Measurements from ENCODE around the gene UGT2A1. TPM values are rescaled to one million over a fixed set of nuclear protein-coding genes. Genes with fewer than 3 reads are reported as not detected.

UGT2A1 gene
- total and polyA plus RNA-seq, 2 of the 13 experiments (the other 11 are each of a cell fraction or from before 2014, with no cell fraction given), result not detected

DNA sequence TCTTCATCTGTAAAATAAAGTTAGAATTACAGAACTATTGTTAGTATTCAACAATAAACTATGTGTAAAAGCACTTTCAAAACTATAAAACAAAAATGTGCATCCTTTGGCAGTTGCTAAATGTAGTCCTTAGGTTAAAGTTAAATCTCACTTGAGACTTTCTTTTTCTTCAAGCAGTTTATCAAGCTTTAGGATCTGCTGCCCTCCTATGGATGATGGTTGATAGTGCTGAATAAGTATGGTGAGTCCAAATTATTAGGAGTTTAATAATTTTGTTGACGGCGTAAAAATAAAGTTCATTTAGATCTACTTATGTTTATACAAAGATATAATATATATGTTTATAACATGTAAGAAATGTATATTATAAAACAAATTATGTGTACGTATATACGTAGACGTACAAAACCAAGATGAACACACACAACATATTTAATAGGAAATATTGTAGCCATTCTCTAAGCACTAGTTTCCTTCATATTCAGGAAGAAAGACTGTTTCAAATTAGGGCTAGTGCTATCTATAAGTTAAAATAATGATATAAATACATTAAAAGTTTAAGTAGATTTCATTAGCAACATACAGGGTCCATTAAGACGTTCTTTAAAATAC is 35.9 kb downstream of the UGT2A1 start (continued):
- TF ChIP-seq PCBP1 (IDR thresholded peaks at IDR 0.05; ENCODE audit: borderline replicate concordance, low read depth, low read length), result no peak
- TF ChIP-seq IRX3 (CRISPR knock-in tag; IDR thresholded peaks at IDR 0.05; ENCODE audit: borderline replicate concordance, low read depth), result no peak
- TF ChIP-seq, protein P1, sequence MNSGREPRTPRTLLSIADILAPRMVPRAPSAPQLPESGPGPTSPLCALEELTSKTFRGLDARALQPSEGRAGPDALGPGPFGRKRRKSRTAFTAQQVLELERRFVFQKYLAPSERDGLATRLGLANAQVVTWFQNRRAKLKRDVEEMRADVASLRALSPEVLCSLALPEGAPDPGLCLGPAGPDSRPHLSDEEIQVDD (CRISPR knock-in tag; IDR thresholded peaks at IDR 0.05; ENCODE audit: borderline replicate concordance), result no peak
- 0 out of 2 replicates have a peak, but pooled peaks have one; percentile 24 for TF ChIP-seq MAFF (IDR thresholded peaks at IDR 0.05; ENCODE audit: low read depth, low read length)
- TF ChIP-seq ZNF20 (CRISPR knock-in tag; IDR thresholded peaks at IDR 0.05), result no peak
- no peak for TF ChIP-seq CREB1 (IDR thresholded peaks at IDR 0.05)
- no peak for TF ChIP-seq CREB1 (CRISPR knock-in tag; IDR thresholded peaks at IDR 0.05)
- no peak for TF ChIP-seq HNRNPUL1 (IDR thresholded peaks at IDR 0.05; ENCODE audit: low read depth, low read length)
- TF ChIP-seq ZKSCAN8 (CRISPR knock-in tag; IDR thresholded peaks at IDR 0.05; ENCODE audit: borderline replicate concordance), result no peak
- TF ChIP-seq STAG1 (CRISPR knock-in tag; IDR thresholded peaks at IDR 0.05), result peak; percentile 93
- TF ChIP-seq DMAP1 (CRISPR knock-in tag; IDR thresholded peaks at IDR 0.05), result no peak
- TF ChIP-seq RAD21 (CRISPR knock-in tag; IDR thresholded peaks at IDR 0.05), result peak; percentile 78

DNA sequence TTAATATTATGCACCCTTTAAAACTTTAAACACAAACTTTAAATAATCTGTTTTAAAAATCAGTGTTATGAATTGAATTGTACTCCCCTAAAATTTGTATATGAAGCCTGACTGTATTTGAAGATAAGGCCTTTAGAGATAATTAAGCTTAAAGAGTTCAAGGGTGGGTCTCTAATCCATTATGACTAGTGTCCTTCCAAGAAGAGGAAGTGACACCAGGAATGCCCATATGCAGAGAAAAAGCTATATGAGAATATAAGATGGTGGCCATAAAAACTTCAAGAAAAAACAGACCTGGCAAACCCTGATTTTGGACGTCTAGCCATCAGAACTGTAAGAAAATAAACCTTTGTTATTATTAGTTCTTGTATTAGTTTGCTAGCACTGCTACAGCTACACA is 42.6 kb downstream of the UGT2A1 start:
- intact Hi-C loops (cut with micrococcal nuclease; ENCODE audit: unreplicated experiment) (no loop called here), in situ Hi-C loops (cut with HindIII; ENCODE audit: extremely low pct_ligation_motif_present, low pct_unique_long_range_greater_than_20kb) (loop anchor here (10.0 to 25.0 kb wide), 2 partner anchors 286 to 1123 kb away; no protein-coding TSS in a partner anchor)
- Histone ChIP-seq H3K4me2 (ENCODE audit: low read depth, low read length) (no peak overlapping the region), H3K4me3 (replicated peaks in 1 of 3; ENCODE audit: insufficient read depth in 1 of 3, low read depth in 2 of 3, low read length in 3 of 3) (no peak overlapping the region), H3K9ac (ENCODE audit: insufficient read depth, low read depth, low read length) (no peak overlapping the region), H3K27me3 (ENCODE audit: control insufficient read depth in 1 of 2, insufficient read depth in 2 of 2, low read length in 2 of 2) (no peaks in the 10 kb centered on the region), H3K9me3 (ENCODE audit: low read length) (no peaks in the 10 kb centered on the region; the same call in 1 of the 2 replicates), H3K79me2 (ENCODE audit: insufficient read depth, low read length) (no peaks in the 10 kb centered on the region), H3K4me1 (ENCODE audit: insufficient read depth, low read length) (no peaks in the 10 kb centered on the region), H3K27ac (ENCODE audit: extremely low read length, insufficient read depth, low read length) (no peak overlapping the region), H4K20me1 (ENCODE audit: insufficient read depth, low read length) (no peaks in the 10 kb centered on the region), H3K36me3 (replicated peaks in 1 of 2; ENCODE audit: control insufficient read depth in 1 of 2, insufficient read depth in 2 of 2, low read length in 2 of 2) (no peaks in the 10 kb centered on the region), H2AFZ (ENCODE audit: low read length) (no peak overlapping the region)
- ChIA-PET CTCF (ENCODE audit: low intra/inter-chr PET ratio, low total read pairs) (no interaction called here), POLR2A (no interaction called here)
- WGBS (ENCODE audit: low lambda C conversion rate), result 0% methylated on average over 1 of the region's 1 CpG
- DNase-seq (ENCODE audit: low spot score) (no peak), ATAC-seq (no peak), FAIRE-seq (no peak)
- no TSS peak for BruUV-seq (replicated peaks)
- TF ChIP-seq, protein P2, sequence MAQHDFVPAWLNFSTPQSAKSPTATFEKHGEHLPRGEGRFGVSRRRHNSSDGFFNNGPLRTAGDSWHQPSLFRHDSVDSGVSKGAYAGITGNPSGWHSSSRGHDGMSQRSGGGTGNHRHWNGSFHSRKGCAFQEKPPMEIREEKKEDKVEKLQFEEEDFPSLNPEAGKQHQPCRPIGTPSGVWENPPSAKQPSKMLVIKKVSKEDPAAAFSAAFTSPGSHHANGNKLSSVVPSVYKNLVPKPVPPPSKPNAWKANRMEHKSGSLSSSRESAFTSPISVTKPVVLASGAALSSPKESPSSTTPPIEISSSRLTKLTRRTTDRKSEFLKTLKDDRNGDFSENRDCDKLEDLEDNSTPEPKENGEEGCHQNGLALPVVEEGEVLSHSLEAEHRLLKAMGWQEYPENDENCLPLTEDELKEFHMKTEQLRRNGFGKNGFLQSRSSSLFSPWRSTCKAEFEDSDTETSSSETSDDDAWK (CRISPR knock-in tag; IDR thresholded peaks at IDR 0.05), result no peak
- TF ChIP-seq MAFK (conservative IDR thresholded peaks at IDR 0.05 in 1 of 2, IDR thresholded peaks at IDR 0.05 in 1 of 2; ENCODE audit: low read length in 2 of 2) (no peak), ZNF547 (CRISPR knock-in tag; IDR thresholded peaks at IDR 0.05) (no peak), ZNF768 (CRISPR knock-in tag; IDR thresholded peaks at IDR 0.05) (no peak), STAG1 (CRISPR knock-in tag; IDR thresholded peaks at IDR 0.05) (no peak)
- TF ChIP-seq, protein P3, sequence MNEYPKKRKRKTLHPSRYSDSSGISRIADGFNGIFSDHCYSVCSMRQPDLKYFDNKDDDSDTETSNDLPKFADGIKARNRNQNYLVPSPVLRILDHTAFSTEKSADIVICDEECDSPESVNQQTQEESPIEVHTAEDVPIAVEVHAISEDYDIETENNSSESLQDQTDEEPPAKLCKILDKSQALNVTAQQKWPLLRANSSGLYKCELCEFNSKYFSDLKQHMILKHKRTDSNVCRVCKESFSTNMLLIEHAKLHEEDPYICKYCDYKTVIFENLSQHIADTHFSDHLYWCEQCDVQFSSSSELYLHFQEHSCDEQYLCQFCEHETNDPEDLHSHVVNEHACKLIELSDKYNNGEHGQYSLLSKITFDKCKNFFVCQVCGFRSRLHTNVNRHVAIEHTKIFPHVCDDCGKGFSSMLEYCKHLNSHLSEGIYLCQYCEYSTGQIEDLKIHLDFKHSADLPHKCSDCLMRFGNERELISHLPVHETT (CRISPR knock-in tag; conservative IDR thresholded peaks at IDR 0.05), result no peak
